ENCODE measurements around the gene PNLIPRP1. TPM values are rescaled to one million over a fixed set of nuclear protein-coding genes. Genes with fewer than 3 reads are reported as not detected.

The PNLIPRP1 gene
- total and polyA plus RNA-seq, 7 donors, result 0.04 to 3.6 TPM; not detected in 5

DNA sequence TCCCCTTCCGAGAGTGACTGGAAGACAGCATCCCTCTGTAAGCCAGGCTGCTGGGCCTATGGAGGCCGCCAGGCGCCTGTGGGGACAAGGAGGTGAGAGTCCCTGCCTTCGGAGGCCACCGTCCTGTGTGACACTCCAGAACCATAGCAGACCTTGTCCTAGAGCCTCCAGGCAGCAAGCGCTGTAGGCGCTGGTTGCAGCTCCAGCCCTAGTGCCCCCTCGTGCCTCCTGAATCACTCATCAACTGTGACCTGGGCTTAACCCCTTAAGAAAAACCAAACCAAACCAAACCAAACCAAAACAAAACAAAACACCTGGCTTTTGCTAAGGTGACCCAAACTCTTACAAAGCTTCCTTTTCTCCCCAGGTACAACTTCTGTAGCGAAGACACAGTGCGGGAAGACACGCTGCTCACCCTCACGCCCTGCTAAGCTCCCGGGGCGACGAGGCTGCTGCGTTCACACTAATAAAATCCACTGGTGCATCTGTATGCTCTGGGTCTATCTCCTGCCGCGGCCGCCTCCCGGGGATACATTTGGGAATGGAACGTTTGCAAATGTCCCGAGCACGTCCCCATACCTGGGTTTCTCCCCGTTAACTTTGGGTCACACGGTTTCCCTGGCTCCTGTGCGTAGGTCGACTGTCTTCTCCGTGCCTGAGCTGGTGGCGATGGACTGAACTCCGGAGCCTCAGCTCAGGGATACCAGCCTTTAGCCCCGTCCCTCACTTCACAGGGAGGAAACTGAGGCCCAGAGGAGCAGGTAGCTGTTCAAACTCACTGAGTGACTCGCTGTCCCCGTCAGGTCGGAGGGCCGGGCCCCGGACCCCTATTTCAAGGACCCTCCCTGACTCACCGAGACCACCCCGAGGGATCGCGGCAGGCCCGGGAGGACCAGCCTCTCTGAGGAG lies 18.2 kb downstream of the PNLIPRP1 start:
- peak overlapping the region in 3 of 4 donors; percentile 8 to 28 (median 17) for H3K4me3 ChIP-seq
- TF ChIP-seq EP300 (IDR thresholded peaks at IDR 0.05), result no peak
- no peak for TF ChIP-seq POLR2A (IDR thresholded peaks at IDR 0.05)
- no peak for TF ChIP-seq POLR2AphosphoS5 (IDR thresholded peaks at IDR 0.05)
- TF ChIP-seq, protein P1, sequence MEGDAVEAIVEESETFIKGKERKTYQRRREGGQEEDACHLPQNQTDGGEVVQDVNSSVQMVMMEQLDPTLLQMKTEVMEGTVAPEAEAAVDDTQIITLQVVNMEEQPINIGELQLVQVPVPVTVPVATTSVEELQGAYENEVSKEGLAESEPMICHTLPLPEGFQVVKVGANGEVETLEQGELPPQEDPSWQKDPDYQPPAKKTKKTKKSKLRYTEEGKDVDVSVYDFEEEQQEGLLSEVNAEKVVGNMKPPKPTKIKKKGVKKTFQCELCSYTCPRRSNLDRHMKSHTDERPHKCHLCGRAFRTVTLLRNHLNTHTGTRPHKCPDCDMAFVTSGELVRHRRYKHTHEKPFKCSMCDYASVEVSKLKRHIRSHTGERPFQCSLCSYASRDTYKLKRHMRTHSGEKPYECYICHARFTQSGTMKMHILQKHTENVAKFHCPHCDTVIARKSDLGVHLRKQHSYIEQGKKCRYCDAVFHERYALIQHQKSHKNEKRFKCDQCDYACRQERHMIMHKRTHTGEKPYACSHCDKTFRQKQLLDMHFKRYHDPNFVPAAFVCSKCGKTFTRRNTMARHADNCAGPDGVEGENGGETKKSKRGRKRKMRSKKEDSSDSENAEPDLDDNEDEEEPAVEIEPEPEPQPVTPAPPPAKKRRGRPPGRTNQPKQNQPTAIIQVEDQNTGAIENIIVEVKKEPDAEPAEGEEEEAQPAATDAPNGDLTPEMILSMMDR (IDR thresholded peaks at IDR 0.05), result no peak
- H3K27ac ChIP-seq, result no peak overlapping the region
- no peaks in the 10 kb centered on the region for H3K36me3 ChIP-seq
- intact Hi-C loops (cut with DNase I), result no loop called here
- no peak for DNase-seq
- WGBS, 2 donors, result 11 to 30% methylated on average over 41 of the region's 41 CpGs
- peaks cover 0 to 6% (median 0%) of the 10 kb centered on the region in 4 donors for H3K4me1 ChIP-seq
- no peaks in the 10 kb centered on the region for H3K9me3 ChIP-seq
- peaks cover 0 to 26% (median 7%) of the 10 kb centered on the region in 3 donors for H3K27me3 ChIP-seq

GRCh38 chr10:116610443-116611152 lies 19.8 kb downstream of the PNLIPRP1 start:
- Histone ChIP-seq H3K4me3 (no peak overlapping the region), H3K9me3 (no peaks in the 10 kb centered on the region), H3K36me3 (no peaks in the 10 kb centered on the region), H3K27me3 (peaks cover 0 to 26% (median 7%) of the 10 kb centered on the region in 3 donors), H3K4me1 (peaks cover 0 to 6% (median 0%) of the 10 kb centered on the region in 4 donors), H3K27ac (no peak overlapping the region)
- intact Hi-C loops (cut with DNase I), result no loop called here
- TF ChIP-seq, protein P1 (IDR thresholded peaks at IDR 0.05), result no peak
- no peak for TF ChIP-seq EP300 (IDR thresholded peaks at IDR 0.05)
- TF ChIP-seq POLR2AphosphoS5 (IDR thresholded peaks at IDR 0.05), result no peak
- TF ChIP-seq POLR2A (IDR thresholded peaks at IDR 0.05), result no peak
- 94 to 96% methylated on average over 13 of the region's 13 CpGs for WGBS, 2 donors
- DNase-seq, result no peak

GRCh38 chr10:116611153-116611545 lies 20.4 kb downstream of the PNLIPRP1 start:
- TF ChIP-seq POLR2AphosphoS5 (IDR thresholded peaks at IDR 0.05) (no peak), EP300 (IDR thresholded peaks at IDR 0.05) (no peak), POLR2A (IDR thresholded peaks at IDR 0.05) (no peak)
- TF ChIP-seq, protein P1 (IDR thresholded peaks at IDR 0.05), result no peak
- WGBS, 2 donors, result 38 to 75% methylated on average over 3 of the region's 3 CpGs
- no peak for DNase-seq

GRCh38 chr10:116612107-116612769 lies 21.5 kb downstream of the PNLIPRP1 start:
- H3K27ac ChIP-seq, result no peak overlapping the region
- H3K27me3 ChIP-seq, result peaks cover 0 to 26% (median 7%) of the 10 kb centered on the region in 3 donors
- TF ChIP-seq POLR2AphosphoS5 (IDR thresholded peaks at IDR 0.05), result no peak
- no peak for TF ChIP-seq POLR2A (IDR thresholded peaks at IDR 0.05)
- TF ChIP-seq, protein P1 (IDR thresholded peaks at IDR 0.05), result no peak
- TF ChIP-seq EP300 (IDR thresholded peaks at IDR 0.05), result no peak
- no peaks in the 10 kb centered on the region for H3K36me3 ChIP-seq
- intact Hi-C loops (cut with DNase I), result no loop called here
- 75 to 82% methylated on average over 8 of the region's 8 CpGs for WGBS, 2 donors
- H3K4me1 ChIP-seq, result peaks cover 0 to 6% (median 0%) of the 10 kb centered on the region in 4 donors
- H3K4me3 ChIP-seq, result no peak overlapping the region
- no peaks in the 10 kb centered on the region for H3K9me3 ChIP-seq
- DNase-seq, result no peak

More at GRCh38 chr10:116611153-116611545, 20.4 kb downstream of the PNLIPRP1 start:
- intact Hi-C loops (cut with DNase I), result no loop called here
- H3K4me3 ChIP-seq, result no peak overlapping the region
- H3K27me3 ChIP-seq, result peaks cover 0 to 26% (median 7%) of the 10 kb centered on the region in 3 donors
- no peak overlapping the region for H3K27ac ChIP-seq
- H3K36me3 ChIP-seq, result no peaks in the 10 kb centered on the region
- no peaks in the 10 kb centered on the region for H3K9me3 ChIP-seq
- H3K4me1 ChIP-seq, result peaks cover 0 to 6% (median 0%) of the 10 kb centered on the region in 4 donors

All from sigmoid colon (tissue), 7 donors.